ENCODE results near the gene SOWAHA.

- no peak for TF ChIP-seq YY1 (IDR thresholded peaks at IDR 0.05; ENCODE audit: insufficient read depth, insufficient read length)
- no peak for TF ChIP-seq ZNF274 (IDR thresholded peaks at IDR 0.05; ENCODE audit: low read depth, low read length)
Measured at GRCh38 chr5:132865668-132866341, 52.7 kb downstream of the SOWAHA start.
